HepG2 (cell line): ENCODE measurements around the gene ZWILCH. TPM values are rescaled to one million over a fixed set of nuclear protein-coding genes. Genes with fewer than 3 reads are reported as not detected.

Experiments used
- ARNT2 ChIP-seq: sonication (generic); formaldehyde crosslinking; IDR thresholded peaks from 2 replicates; pipeline ENCODE4 v1.8.0; 2022; ENCODE audit warnings: mild to moderate bottlenecking, low read depth, missing genetic modification reagents, moderate library complexity
- CAMTA2 ChIP-seq: sonication (generic); formaldehyde crosslinking; IDR thresholded peaks from 2 replicates; pipeline ENCODE4 v1.4.0; 2020; ENCODE audit warnings: mild to moderate bottlenecking, missing genetic modification reagents, borderline replicate concordance
- CREBL2 ChIP-seq: sonication (generic); formaldehyde crosslinking; IDR thresholded peaks from 2 replicates; pipeline ENCODE4 v1.8.1; 2023; ENCODE audit warnings: missing genetic modification reagents, mild to moderate bottlenecking, borderline replicate concordance
- DDIT3 ChIP-seq: sonication (generic); formaldehyde crosslinking; IDR thresholded peaks from 2 replicates; pipeline ENCODE4 v1.4.0; 2020; ENCODE audit warnings: mild to moderate bottlenecking, missing genetic modification reagents
- E2F2 ChIP-seq: sonication (generic); formaldehyde crosslinking; IDR thresholded peaks from 2 replicates; pipeline ENCODE4 v1.4.0; 2020; ENCODE audit warnings: missing genetic modification reagents, borderline replicate concordance
- GTF2F1 ChIP-seq: fragments of 150-350 bp; IDR thresholded peaks from 2 replicates; pipeline ENCODE4 v1.6.1; 2014; ENCODE audit warnings: low read length
- GZF1 ChIP-seq: sonication (generic); formaldehyde crosslinking; IDR thresholded peaks from 2 replicates; pipeline ENCODE4 v1.5.1; 2020; ENCODE audit warnings: mild to moderate bottlenecking, missing genetic modification reagents
- HDAC1 ChIP-seq: sonication (generic); formaldehyde crosslinking; IDR thresholded peaks from 2 replicates; pipeline ENCODE4 v1.5.1; 2020; ENCODE audit warnings: mild to moderate bottlenecking, missing genetic modification reagents
- HMGXB3 ChIP-seq: sonication (generic); formaldehyde crosslinking; IDR thresholded peaks from 2 replicates; pipeline ENCODE4 v1.4.0; 2020; ENCODE audit warnings: missing genetic modification reagents, borderline replicate concordance
- HOXA9 ChIP-seq: sonication (generic); formaldehyde crosslinking; IDR thresholded peaks from 2 replicates; pipeline ENCODE4 v1.8.1; 2022; ENCODE audit warnings: missing genetic modification reagents, mild to moderate bottlenecking, moderate library complexity, borderline replicate concordance
- MED1 ChIP-seq: sonication (generic); formaldehyde crosslinking; IDR thresholded peaks from 2 replicates; pipeline ENCODE4 v1.4.0; 2020; ENCODE audit warnings: missing genetic modification reagents
- NFRKB ChIP-seq: fragments of 450-650 bp; IDR thresholded peaks from 2 replicates; pipeline ENCODE4 v1.6.1; 2017
- PRDM10 ChIP-seq: sonication (generic); formaldehyde crosslinking; IDR thresholded peaks from 2 replicates; pipeline ENCODE4 v1.4.0; 2020; ENCODE audit warnings: low read depth, missing genetic modification reagents
- RAD51 ChIP-seq: fragments of 450-650 bp; IDR thresholded peaks from 2 replicates; pipeline ENCODE4 v1.6.1; 2016; ENCODE audit warnings: borderline replicate concordance
- ZNF20 ChIP-seq: sonication (generic); formaldehyde crosslinking; IDR thresholded peaks from 2 replicates; pipeline ENCODE4 v1.4.0; 2020; ENCODE audit warnings: mild to moderate bottlenecking, moderate library complexity, missing genetic modification reagents
- ZNF235 ChIP-seq: sonication (generic); formaldehyde crosslinking; IDR thresholded peaks from 2 replicates; pipeline ENCODE4 v1.8.1; 2023; ENCODE audit warnings: mild to moderate bottlenecking, missing genetic modification reagents, borderline replicate concordance
- ZNF451 ChIP-seq: sonication (generic); formaldehyde crosslinking; IDR thresholded peaks from 2 replicates; pipeline ENCODE4 v1.5.0; 2020; ENCODE audit warnings: mild to moderate bottlenecking, missing genetic modification reagents
- ZNF598 ChIP-seq: sonication (generic); formaldehyde crosslinking; IDR thresholded peaks from 2 replicates; pipeline ENCODE4 v1.5.1; 2020; ENCODE audit warnings: mild to moderate bottlenecking, missing genetic modification reagents, borderline replicate concordance
- ZNF850 ChIP-seq: sonication (generic); formaldehyde crosslinking; conservative IDR thresholded peaks from 2 replicates; pipeline ENCODE4 v1.9.0; 2021; ENCODE audit warnings: mild to moderate bottlenecking, missing genetic modification reagents
- polyA plus RNA-seq, 8 experiments: library from polyadenylated mRNA; depleted of rRNA in 3 of 8; stranded (reverse) in 7 of 8; unstranded in 1 of 8; fragments of >200 nt; fragmentation: Illumina TruSeq in 4 of 8; extraction: Trizol in 4 of 8; gene quantifications; 2 replicates each; pipeline versions ENCODE4 v1.2.1 to v1.2.3, GENCODE V29; 2011 to 2016; ENCODE audit warnings: low read depth in 4 of 8, missing spikeins in 1 of 8, mixed read lengths in 1 of 8; ENCODE audit not compliant: insufficient read depth in 1 of 8
- total RNA-seq, 5 experiments: library from RNA; depleted of rRNA; stranded (reverse); fragments of >200 nt; fragmentation: Illumina TruSeq; extraction: Trizol; gene quantifications; 2 replicates each; pipeline ENCODE4 v1.2.3, GENCODE V29; 2016; ENCODE audit warnings: low read depth in 1 of 5

ZWILCH gene
- total and polyA plus RNA-seq, 2 of the 13 experiments (the other 11 are each of a cell fraction or from before 2014, with no cell fraction given), result 9.5 to 27.8 TPM

GRCh38 chr15:66503780-66504562 lies 1.2 kb upstream of the ZWILCH start (continued):
- TF ChIP-seq PRDM10 (CRISPR knock-in tag), result no peak
- TF ChIP-seq ARNT2 (CRISPR knock-in tag), result 0 out of 2 replicates have a peak, but pooled peaks have one; percentile 30
- TF ChIP-seq HMGXB3 (CRISPR knock-in tag), result no peak
- TF ChIP-seq GZF1 (CRISPR knock-in tag), result no peak
- no peak for TF ChIP-seq ZNF451 (CRISPR knock-in tag)
- no peak for TF ChIP-seq CREBL2 (CRISPR knock-in tag)
- TF ChIP-seq NFRKB, result no peak
- TF ChIP-seq ZNF850 (CRISPR knock-in tag), result no peak
- no peak for TF ChIP-seq ZNF598 (CRISPR knock-in tag)
- TF ChIP-seq RAD51, result no peak
- no peak for TF ChIP-seq E2F2 (CRISPR knock-in tag)
- no peak for TF ChIP-seq GTF2F1
- peak; percentile 11; the same call in 1 of the 2 replicates for TF ChIP-seq ZNF20 (CRISPR knock-in tag)
- no peak for TF ChIP-seq CAMTA2 (CRISPR knock-in tag)
- no peak for TF ChIP-seq MED1 (CRISPR knock-in tag)
- TF ChIP-seq HOXA9 (CRISPR knock-in tag), result no peak
- peak; percentile 58; the same call in 1 of the 2 replicates for TF ChIP-seq ZNF235
- no peak for TF ChIP-seq DDIT3 (CRISPR knock-in tag)
- TF ChIP-seq HDAC1 (CRISPR knock-in tag), result no peak
- TF ChIP-seq, all 625 proteins: peak for 9
